ENCODE data around the gene SLC7A5.

SLC7A5 gene

DNA sequence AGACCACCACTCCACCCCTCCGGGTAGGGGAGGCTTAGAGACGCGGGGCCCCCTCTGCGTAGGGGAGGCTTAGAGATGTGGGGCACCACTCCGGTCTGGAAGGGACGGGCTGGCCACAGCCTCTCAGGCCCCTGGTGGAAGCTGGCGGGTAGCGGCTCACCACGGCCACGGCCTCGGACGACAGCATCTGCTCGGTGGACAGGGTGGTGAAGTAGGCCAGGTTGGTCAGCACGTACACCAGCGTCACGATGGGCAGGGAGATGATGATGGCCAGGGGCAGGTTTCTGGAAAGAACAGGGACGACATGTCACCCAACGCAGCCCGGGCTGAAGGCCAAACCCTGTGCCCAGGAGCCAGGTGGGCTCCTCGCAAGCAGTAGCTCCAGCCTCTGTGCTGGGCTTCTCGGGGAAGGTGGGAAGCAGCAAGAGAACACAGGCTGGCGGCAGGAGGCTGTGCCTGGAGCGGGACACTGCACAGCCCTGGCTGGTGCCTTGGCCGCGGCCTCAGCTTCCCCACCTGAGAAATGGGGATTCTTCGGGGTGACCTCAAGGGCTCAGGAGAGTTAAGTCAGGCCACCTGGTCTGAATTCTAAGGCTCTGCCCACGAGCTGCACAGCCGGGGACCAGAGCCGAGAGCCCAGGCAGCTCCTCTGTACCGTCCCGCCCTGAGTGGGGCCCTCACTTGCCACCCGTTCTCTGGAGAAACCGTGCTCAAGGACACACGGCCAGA lies 29.6 kb downstream of the SLC7A5 start:
- in situ Hi-C loops (cut with HindIII; ENCODE audit: low pct_ligation_motif_present, low pct_unique_long_range_greater_than_20kb, low sequenced_read_pairs) = no loop called here
- DNase-seq = no peak

DNA sequence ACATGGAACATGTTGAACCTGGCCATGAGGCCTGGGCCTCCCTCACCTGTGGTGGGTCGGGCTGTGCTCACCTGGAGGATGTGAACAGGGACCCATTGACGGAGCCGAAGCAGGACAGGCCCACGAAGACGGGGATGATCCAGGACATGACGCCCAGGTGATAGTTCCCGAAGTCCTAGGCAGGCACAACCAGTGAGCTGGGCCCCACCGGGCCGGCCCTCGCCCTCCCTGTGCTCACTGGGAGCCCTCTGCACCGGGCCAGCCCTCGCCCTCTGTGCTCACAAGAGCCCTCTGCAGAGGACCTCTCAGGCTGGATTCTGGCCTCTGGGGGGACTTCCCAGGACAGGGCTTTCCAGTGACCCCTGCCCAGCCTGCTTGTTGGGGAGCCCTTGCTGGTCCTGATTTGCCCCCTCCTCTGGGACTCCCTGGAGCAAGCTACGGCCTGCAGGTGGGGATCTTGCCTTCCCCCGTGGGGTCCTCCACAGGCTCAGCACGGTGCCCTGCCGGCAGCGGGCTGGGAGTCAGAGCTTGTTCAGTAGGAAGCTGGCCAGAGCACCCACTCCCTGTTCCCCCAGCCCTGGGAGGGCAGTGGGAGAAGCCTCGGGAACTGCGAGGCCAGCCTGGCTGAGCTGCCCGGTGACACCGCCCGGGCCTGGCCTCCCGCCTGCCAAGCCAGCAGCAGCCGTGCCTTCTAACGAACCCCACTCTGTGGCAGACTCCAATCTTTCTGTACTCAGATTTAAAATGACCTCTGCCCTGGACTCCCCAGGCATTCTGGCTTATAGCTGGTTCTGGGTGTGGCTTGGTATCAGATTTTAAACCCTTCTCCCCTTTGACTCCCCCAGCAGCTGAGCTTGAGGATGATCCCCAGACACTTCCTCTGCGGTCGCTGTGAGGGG lies 30.4 kb downstream of the SLC7A5 start:
- no peak for DNase-seq
- in situ Hi-C loops (cut with HindIII; ENCODE audit: low pct_ligation_motif_present, low pct_unique_long_range_greater_than_20kb, low sequenced_read_pairs) = no loop called here

DNA sequence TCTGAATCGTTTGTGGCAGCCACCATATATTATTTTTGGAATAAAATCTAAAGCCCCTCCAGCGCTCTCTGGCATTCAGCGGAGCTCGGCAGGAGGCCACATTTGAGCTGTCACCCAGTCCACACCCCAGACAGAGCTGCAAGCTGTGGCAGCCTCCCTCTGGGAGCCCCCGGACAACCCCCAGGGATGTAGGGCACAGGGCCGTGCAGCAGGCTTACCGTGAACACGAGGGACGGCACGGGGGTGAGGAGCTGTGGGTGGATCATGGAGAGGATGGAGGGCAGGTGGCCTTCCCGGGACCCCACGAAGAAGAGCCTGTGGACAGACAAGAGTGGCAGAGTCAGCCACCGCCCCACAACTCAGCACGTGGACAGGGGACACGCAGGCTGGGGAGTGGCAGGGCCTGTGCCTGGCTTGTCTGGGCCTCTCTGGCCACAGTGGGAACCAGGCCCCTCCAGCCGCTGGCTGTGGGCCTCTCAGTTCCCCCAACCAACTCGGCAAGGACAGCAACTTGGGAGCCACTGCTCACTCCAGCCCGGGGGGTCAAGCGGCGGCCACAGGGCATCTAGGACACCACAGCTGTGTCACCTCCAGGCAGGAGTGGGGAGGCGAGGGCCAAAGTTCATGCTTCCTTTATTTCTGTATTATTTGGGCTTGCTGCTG lies 31.5 kb downstream of the SLC7A5 start:
- DNase-seq = no peak
- in situ Hi-C loops (cut with HindIII; ENCODE audit: low pct_ligation_motif_present, low pct_unique_long_range_greater_than_20kb, low sequenced_read_pairs) = no loop called here

DNA sequence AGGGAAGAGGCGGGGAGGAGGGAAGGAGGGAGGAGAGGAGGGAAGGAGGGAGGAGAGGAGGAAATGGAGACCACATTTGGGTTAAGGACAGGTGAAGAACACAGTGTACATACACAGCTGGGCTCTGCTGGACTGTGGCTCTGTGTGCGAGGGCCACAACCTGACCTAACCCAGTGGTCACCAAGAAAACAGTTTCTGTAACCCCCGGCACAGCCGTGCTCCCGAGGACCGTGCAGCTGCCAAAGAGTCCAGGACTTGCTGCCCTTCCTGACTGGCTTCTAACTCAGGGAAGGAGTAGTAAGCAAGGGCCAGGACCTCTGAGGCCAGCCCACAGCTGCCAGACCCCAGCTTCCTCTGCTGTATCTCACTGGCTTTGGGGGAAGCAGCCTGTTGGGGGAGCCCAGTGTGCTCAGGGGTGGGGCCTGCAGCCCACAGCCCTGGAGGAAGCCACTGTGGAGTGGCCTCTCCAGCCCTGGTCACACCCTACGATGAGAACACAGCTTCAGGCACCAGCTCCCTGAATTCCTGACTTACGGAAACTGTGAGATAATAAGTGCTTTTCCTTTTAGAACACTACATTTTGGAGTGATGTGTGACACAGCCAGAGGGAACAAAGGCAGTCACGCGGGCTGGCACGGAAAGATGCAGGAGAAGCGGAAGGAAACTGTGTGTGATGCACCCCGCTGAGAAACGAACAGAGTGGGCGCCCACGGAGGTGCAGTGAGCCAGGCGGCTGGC lies 32.3 kb downstream of the SLC7A5 start:
- in situ Hi-C loops (cut with HindIII; ENCODE audit: low pct_ligation_motif_present, low pct_unique_long_range_greater_than_20kb, low sequenced_read_pairs) = no loop called here
- DNase-seq = no peak

DNA sequence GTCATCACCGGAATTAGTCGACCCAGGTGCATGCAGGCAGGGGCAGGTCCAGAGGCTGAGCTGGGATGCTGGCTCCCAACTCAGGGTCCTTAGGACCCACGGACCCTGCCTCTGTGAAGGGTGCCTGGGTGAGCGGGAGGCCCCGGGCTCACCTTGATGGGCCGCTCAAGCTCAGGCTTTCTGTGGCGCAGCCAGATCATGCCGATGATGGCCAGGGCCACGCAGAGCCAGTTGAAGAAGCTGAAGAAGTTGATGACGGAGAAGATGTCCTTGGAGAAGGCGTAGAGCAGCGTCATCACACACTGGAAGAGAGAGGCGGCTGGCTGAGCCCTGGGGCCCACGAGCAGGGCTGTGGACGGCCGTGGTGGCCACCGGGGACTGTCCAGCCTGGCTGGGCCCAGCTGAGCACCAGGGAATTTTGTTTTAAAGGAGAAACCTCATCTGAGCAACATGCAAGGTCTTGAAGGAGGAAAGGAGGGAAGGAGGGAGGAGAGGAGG lies 32.9 kb downstream of the SLC7A5 start:
- no peak for DNase-seq
- in situ Hi-C loops (cut with HindIII; ENCODE audit: low pct_ligation_motif_present, low pct_unique_long_range_greater_than_20kb, low sequenced_read_pairs) = no loop called here

DNA sequence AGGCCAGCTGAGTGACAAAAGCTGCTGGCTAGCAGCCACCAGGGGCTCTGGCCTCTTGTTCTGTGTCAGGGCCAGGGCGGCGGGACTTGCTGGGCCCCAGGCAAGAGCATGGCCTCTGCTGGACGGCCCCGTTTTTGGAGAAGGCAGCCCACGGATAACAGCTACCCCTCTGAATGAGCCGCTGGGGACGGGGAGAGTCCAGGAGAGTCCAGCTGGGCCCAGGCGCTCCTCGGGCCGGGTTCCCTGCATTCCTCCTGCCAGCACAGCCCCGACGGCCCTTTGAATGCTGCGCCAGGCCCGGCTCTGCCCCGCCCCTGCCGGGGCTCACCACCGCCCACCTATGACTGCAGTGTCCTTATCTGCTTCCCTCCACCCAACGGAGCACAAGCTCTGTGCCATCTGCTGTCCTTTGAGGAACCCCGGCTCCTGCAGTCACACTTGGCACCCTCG lies 33.4 kb downstream of the SLC7A5 start:
- no peak for DNase-seq
- in situ Hi-C loops (cut with HindIII; ENCODE audit: low pct_ligation_motif_present, low pct_unique_long_range_greater_than_20kb, low sequenced_read_pairs) = no loop called here

DNA sequence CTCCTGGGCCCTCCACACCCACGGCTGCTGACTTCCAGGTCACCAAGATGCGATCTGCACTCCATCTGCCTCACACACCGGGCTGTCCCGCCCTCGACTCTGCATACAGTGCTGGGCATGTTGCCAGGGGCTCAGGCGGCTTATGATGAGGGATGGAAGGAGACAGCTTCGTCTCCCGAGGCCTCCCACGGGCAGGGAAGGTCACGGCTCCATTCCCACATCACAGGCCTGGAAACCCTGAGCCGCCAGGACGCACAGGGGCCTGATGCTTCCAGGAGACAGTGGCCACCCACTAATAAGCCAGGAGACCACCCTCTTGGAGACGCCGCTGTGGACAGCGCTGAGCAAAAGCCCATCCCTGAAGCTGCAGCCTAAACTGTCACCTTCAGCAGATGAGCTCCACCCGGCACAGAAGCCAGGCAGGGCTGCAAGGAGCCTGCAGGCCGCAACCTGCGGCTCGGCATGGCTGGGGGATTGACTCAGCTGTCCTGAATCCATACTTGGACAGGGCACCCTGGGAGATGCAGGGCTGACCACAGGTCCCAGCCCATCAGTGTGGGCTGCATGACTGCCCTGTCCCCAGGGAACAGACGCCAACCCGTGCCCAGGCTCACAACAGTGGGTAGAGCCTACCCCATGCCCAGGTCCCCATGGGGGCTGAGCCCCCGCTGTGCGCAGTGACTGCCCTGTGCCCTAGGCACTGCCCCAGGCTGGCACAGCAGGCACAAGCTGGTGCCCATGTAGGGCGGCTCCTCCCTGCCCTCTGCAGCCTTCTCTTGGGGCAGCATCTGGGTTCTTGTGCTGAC lies 34.4 kb downstream of the SLC7A5 start:
- no peak for DNase-seq
- in situ Hi-C loops (cut with HindIII; ENCODE audit: low pct_ligation_motif_present, low pct_unique_long_range_greater_than_20kb, low sequenced_read_pairs) = no loop called here

DNA sequence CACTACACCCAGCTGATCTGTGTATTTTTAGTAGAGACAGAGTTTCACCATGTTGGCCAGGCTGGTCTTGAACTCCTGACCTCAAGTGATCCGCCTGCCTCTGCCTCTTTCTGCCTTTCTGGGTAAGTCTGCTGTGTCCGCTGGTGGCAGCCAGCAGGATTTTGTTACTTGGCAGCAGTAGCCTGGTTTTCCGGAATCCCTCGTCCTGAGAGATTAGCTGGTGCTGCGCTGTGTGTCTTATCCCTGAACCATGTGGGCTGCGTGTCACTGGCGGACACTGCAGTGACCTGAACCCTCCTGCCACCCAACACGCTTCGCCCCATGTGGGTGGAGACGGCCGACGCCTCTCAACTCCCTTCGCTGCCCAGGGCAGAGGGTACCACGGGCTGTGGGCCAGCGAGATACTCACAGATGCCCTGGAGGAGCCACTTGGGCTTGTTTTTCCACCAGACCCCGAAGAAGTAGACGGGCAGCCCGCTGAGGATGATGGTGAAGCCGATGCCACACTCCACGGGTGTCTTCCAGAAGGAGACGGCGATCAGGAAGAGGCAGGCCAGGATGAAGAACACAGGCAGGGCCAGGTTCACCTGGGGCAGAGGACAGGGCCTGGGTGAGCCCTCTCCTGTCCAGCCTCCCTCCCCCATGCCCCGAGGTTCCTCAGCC lies 35.2 kb downstream of the SLC7A5 start:
- in situ Hi-C loops (cut with HindIII; ENCODE audit: low pct_ligation_motif_present, low pct_unique_long_range_greater_than_20kb, low sequenced_read_pairs) = no loop called here
- no peak for DNase-seq

DNA sequence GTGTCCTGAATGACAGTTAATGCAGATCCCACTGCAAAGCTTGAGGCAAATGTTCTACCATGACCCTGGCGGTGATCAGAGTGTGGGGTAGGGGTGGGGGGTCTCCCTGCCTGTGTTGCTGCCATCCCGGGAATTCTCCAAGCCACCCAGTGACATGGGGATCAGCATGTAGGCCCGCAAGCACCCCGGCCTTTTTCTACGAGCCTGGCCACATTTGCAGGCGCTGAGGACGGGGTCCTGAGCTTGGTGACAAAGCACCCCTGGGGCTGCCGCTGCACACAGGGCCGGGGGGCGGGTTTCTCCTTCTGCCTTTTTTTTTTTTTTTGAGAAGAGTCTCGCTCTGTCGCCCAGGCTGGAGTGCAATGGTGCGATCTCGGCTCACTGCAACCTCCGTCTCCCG lies 35.8 kb downstream of the SLC7A5 start:
- DNase-seq = no peak
- in situ Hi-C loops (cut with HindIII; ENCODE audit: low pct_ligation_motif_present, low pct_unique_long_range_greater_than_20kb, low sequenced_read_pairs) = no loop called here

DNA sequence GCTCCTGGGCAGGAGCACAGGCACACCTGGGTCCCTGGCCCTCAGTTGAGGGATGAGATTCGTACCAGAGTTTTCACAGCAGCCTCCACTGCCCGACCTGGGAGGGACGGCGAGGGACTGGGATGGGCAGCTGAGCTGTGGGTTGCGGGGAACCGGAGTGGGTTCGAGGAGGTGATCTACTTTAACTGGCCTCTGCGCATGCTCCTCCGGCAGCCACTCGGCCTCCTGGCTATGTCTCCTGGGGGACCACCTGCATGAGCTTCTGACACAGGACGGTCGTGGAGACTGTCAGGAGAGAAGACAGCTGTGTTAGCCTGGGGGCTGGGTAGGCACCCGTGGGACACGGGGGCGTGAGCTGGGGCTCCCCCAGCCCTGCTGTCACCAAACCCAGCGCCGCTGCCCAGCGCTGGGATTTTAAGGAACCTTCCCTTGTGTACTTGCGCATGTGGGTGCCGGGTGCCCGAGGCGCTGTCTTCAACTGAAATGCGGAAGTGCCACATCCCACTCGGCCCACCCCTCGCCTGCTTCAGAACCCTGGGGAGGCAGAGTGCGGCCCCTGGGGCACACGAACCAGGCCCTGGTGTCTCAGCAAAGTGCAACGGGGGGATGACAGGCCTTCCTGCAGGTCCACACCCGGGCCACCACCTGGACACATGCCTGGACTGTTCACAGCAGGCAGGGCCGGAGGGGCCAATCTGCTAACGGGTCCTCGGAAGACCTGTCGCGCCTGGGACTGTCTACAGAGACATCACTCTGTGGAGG lies 36.4 kb downstream of the SLC7A5 start:
- in situ Hi-C loops (cut with HindIII; ENCODE audit: low pct_ligation_motif_present, low pct_unique_long_range_greater_than_20kb, low sequenced_read_pairs) = no loop called here
- no peak for DNase-seq

DNA sequence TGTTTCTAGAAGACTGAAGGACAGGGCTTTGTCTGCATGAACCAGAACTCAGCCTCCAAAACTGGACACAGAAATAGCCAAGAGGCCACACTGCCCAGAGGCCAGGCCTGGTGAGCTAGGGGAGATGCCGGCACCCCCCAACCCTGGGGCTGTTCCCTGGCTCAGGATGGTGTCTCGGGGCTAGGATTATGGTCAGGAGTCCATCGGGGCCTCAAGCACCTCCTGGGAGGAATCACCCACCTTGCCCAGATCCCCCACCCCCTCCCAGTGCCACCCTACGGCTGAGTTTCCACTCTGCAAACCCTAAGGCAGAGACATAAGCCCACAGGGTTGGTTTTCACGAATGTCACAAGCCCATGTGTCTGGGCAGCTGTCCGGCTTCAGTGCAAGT lies 37.2 kb downstream of the SLC7A5 start:
- DNase-seq = no peak
- in situ Hi-C loops (cut with HindIII; ENCODE audit: low pct_ligation_motif_present, low pct_unique_long_range_greater_than_20kb, low sequenced_read_pairs) = no loop called here

DNA sequence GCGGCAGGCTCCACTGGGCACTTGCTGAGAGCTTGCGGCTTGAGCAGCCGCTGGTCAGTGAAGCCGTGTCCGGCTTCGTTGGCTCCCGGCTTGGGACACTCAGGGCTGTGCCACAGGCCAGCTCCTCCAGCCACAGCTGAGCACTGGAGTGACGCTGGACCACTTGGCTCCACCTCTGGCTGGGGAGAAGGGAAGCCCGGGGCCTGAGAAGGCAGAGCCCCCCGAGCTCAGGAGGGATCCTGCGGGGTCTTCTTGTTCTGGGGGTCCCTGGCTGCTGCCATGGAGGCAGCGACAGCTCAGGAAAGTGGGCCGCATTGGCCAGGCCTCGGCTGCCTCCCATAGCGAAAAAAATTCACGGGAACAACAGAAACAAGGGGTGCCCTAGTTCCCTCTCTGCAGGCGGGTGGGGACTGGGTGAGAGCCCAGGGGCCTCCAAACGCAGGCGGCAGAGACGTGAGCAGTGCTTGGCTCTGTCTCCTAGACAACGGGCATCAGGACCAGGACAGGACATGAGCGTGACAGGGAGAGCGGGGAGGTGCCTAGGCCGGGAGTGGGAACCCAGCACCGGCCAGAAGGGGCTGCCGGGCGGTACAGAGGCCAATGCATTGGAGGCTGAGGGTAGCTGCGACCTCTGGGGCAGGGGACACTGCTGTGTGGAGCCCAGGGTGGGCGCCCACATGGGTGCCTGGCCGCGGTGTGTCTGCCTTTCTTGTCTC lies 37.7 kb downstream of the SLC7A5 start:
- no peak for DNase-seq
- in situ Hi-C loops (cut with HindIII; ENCODE audit: low pct_ligation_motif_present, low pct_unique_long_range_greater_than_20kb, low sequenced_read_pairs) = no loop called here

DNA sequence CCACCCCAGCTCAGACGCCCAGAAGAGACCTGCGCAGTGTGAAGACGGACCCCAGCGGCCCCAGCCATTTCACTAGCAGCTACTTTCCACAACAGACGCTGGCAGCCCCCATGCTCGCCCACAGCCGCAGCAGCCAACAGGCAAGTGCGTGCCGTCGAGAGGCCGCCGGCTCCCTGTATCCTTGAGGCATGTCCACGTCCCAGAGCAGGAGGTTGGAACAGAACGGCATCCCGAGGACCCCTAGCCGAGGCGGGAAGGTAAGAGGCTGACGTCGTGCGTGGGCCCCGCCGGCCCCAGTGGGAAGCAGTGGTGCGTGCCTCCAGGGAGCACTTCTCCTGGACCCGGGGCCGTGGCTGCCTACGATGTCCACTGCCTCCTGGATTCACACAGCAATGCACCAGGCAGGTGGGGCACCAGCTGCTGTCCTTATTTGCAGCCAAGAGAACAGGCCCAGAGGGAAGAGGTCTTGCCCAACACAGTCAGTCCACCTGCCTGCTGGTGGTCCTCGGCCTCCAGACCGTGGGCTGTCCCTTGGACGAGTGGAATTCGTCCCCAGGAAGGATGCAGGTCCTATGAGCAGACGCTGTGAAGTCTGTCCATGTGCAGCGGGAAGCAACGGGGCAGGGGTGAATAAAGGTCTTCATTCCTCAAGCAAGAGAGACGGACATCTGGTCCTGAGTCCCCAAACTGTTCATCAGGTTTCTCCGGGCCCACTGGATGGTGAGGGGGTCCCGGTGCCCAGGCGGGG lies 38.5 kb downstream of the SLC7A5 start:
- no peak for DNase-seq
- in situ Hi-C loops (cut with HindIII; ENCODE audit: low pct_ligation_motif_present, low pct_unique_long_range_greater_than_20kb, low sequenced_read_pairs) = no loop called here

DNA sequence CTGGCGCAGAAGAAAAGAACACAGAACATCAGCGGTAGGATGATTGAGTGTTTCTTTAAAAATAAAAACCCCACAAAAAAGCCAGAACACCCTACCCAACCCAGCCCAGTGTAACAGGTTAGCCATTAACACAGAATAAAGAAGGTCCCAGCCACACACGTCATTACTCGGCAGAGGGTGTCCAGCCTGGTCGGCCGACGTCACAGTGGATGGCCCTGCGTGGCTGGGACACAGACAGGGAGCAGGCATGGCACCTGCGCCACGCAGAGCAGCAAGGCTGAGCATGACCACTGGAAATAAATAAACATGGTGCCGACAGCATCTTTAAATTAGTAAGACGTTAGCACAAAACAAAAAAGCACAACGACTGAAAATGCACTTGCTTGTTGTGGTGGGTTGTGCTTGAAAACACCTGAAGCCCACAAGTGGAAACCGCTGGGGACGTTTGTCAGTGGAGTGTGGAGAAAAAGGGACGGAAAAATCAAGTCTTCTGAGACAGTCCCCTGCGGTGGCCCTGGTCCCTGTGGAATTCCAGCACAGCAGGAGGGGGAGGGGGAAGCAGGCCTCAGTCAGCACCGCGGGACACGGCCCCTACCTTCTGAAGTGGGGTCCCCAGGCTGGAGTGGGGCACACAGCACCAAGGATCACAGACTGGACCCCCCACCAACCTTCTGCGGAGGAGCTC lies 39.2 kb downstream of the SLC7A5 start:
- in situ Hi-C loops (cut with HindIII; ENCODE audit: low pct_ligation_motif_present, low pct_unique_long_range_greater_than_20kb, low sequenced_read_pairs) = no loop called here

DNA sequence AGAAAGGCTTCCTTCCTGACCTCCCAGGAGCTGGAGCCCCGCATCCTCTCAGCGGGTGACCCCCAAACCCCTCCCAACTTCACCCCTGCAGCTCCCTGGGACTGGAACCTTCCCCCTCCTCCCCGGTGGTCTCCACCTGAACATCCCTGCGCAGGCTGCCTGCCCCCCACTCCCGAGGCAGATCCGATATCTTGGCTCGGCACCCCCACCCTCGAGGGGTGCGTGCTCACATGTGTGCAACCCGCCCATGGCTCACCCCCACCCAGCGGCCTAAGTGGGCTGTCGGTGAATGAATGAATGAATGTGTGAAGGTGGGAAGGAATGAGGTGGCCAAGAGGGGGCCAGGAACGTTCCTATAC lies 39.7 kb downstream of the SLC7A5 start:
- in situ Hi-C loops (cut with HindIII; ENCODE audit: low pct_ligation_motif_present, low pct_unique_long_range_greater_than_20kb, low sequenced_read_pairs) = no loop called here
- DNase-seq = no peak

More for the DNA sequence above, 39.2 kb downstream of the SLC7A5 start:
- no peak for DNase-seq
